HL-60/S4 treated with phorbol 12-myristate 13-acetate at 8.2 ng/mL for 4 days and 3 days (cell line): ENCODE results near the gene UBE2N.

Experiments
- in situ Hi-C: fragments of 300-500 bp; cut with MboI; formaldehyde crosslinking; loops from 2 replicates; pipeline ENCODE4 v1.15.0; 2022; ENCODE audit warnings: low sequenced_read_pairs

The UBE2N gene

GRCh38 chr12:93441617-93442410 lies at the start of gene UBE2N:
TSS of gene UBE2N (minus strand) at chr12:93441947. CDS start at chr12:93441884, 63 bp downstream.
- in situ Hi-C loops: no loop called here

- in situ Hi-C loops: no loop called here
These were observed 42.7 kb upstream of the UBE2N start for GRCh38 chr12:93484315-93484981.

GRCh38 chr12:93483151-93483807 lies 41.5 kb upstream of the UBE2N start:
- in situ Hi-C loops: no loop called here

DNA sequence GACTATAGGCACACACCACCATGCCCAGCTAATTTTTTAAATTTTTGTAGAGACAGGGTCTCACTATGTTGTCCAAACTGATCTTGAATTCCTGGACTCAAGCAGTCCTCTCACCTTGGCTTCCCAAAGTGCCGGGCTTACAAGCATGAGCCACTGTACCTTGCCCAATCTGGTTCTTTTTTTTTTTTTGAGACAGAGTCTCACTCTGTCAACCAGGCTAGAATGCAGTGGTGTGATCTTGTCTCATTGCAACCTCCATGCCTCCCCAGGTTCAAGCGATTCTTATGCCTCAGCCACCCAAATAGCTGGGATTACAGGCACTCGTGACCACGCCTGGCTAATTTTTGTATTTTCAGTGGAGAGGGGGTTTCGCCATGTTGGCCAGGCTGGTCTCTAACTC lies 41.0 kb upstream of the UBE2N start:
- in situ Hi-C loops: no loop called here

DNA sequence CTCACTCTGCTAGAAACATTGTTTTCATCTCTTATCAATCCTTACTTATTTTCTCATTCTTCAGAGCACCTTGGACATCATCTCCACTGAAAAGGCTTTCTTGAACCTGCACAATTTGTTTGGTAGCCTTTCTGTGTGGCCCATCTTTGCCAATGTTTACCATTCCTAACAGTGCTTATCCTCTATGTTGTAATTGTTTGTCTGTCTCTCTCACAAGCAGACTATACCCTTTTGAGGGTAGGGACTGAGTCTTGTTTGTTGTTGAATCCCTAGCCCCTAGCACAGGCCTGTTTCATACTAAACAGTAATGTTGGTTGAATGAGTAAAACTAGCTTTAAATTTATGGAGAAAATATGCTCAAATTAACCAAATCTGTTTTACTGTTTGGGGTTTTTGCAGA lies 34.8 kb upstream of the UBE2N start:
- in situ Hi-C loops: no loop called here

GRCh38 chr12:93469386-93469785 lies 27.6 kb upstream of the UBE2N start:
- in situ Hi-C loops: no loop called here

- in situ Hi-C loops: no loop called here
These were observed 26.2 kb upstream of the UBE2N start for GRCh38 chr12:93468008-93468371.

DNA sequence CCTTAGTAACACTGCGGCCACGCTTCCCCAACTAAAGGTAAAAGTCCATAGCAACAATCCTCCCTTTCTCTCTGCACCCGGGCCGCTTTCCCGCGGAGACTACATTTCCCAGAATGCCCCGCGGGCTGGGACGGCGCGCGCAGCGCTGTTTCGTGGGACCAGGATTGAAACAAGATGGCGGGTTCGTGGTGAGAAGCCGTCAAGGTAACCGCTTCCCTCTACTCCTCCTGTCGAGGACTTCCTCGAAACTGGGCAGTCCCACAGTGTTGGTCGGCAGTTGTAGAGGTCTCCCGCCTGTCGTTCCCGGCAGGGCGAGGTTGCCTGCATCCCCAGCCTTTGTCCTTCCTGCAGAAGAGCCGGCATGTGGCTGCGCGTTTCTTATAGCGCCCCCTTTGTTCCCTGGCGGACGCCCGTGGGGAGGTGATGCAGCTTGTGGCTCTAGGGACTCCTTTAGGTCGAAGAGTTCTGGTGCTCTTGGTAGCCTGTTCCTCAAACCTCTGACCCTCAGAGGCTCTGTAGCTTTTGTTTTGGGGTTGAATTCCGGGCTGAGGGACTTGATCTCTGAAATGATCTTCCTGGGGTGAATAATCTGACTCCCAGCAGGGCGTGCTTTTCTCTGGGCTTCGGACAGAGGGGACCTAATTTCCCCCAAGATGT lies 25.7 kb upstream of the UBE2N start, which contains the start of gene MRPL42:
Gene MRPL42, plus strand, starts transcription at position 164 of the 657 bp plus-strand sequence. CDS start 1,772 bp downstream, outside the sequence.
- in situ Hi-C loops: no loop called here

DNA sequence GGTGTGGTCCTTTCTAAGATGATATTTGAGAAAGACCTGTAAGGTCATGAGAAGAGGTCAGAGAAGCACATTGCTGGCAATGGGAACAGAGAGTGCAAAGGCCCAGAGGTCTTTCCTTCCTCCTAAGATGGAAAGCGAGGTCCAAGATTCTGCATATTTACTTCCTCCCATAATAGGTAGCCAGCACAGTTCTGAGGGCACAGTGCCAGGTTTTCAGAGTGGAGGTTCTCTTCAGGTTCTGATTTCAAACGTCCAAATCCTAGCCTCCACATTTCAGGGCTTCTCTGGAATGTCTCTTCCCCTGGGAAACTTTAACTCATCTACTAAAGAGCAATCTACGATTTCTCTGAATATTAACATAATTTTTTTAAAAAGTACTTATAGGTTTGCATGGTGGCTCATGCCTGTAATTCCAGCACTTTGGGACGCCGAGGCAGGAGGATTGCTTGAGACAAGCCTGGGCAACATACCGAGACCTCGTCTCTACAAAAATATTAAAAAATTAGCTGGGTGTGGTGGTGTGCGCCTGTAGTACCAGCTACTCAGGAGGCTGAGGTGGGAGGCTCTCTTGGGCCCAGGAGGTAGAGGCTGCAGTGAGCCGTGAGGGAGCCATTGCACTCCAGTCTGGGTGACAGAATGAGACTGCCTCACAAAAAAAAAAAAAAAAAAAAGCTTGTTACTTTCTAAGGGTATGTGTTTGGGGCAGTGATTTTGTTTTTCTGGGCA lies 25.0 kb upstream of the UBE2N start:
- in situ Hi-C loops: no loop called here

DNA sequence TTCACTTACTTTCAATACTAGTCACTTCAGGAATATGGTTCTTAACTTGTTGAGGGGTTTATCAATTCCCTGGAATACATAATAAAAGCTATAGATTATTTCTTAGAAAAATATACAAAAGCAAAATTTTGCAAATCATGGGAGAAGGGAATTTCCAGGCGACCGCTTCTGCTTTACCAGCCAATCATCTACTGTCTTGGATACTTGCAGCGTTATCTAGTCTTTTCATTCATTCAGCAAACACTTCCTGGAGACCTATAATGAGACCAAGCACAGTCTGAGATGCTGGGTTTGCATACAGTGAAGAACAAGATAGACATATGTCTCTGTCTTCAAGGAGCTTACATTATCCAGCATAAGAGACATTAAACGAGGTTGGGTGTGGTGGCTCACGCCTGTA lies 24.1 kb upstream of the UBE2N start:
- in situ Hi-C loops: no loop called here

GRCh38 chr12:93461503-93461902 lies 19.8 kb upstream of the UBE2N start:
- in situ Hi-C loops: no loop called here

DNA sequence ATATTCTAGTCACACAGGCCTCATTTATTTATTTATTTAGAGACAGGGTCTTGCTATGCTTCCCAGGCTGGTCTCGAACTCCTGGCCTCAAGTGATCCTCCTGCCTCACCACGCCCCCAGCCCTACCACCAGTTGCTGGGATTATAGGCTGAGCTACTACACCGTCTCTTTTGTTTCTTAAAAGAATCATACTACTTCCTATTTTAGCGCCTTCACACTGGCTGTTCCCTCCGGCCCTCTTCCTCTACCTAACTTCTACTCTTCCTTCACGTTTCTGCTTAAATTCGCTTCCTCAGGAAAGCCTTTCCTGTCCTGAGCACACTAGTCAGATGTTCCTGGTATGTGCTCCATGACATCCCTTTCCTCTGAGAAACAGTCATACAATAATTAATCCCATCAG lies 19.2 kb upstream of the UBE2N start:
- in situ Hi-C loops: no loop called here

DNA sequence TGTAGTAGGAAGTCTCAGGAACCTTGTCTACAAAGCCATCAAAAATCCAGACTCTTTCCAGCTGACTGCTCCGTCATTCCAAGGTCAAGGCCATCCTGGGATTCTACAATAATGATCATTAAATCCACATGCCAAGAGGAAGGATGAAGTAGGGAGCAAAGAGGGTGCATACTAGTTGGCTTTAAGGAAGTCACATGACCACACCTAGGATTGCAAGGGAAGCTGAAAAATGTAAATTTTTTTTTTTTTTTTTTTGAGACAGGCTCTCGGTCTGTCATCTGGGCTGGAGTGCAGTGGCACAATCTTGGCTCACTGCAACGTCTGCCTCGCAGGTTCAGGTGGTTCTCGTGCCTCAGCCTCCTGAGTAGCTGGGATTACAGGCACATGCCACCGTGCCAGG lies 18.3 kb upstream of the UBE2N start:
- in situ Hi-C loops: no loop called here

- in situ Hi-C loops: no loop called here
These were observed 17.4 kb upstream of the UBE2N start for GRCh38 chr12:93459097-93459496.

DNA sequence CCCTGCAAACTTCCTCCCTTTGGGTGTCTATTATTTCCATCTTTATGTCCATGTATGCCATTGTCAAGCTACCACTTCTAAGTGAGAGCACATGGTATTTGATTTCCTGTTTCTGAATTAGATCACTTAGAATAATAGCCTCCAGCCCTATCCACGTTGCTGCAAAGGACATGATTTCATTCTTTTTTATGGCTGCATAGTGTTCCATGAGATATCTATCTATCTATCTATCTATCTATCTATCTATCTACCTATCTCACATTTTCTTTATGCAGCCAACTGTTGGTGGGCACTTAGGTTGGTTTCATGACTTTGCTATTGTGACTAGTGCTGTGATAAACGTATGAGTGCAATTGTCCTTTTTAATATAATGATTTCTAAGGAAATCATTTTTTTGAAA lies 14.3 kb upstream of the UBE2N start:
- in situ Hi-C loops: no loop called here

- in situ Hi-C loops: no loop called here
These were observed 11.9 kb upstream of the UBE2N start for GRCh38 chr12:93453633-93454032.

DNA sequence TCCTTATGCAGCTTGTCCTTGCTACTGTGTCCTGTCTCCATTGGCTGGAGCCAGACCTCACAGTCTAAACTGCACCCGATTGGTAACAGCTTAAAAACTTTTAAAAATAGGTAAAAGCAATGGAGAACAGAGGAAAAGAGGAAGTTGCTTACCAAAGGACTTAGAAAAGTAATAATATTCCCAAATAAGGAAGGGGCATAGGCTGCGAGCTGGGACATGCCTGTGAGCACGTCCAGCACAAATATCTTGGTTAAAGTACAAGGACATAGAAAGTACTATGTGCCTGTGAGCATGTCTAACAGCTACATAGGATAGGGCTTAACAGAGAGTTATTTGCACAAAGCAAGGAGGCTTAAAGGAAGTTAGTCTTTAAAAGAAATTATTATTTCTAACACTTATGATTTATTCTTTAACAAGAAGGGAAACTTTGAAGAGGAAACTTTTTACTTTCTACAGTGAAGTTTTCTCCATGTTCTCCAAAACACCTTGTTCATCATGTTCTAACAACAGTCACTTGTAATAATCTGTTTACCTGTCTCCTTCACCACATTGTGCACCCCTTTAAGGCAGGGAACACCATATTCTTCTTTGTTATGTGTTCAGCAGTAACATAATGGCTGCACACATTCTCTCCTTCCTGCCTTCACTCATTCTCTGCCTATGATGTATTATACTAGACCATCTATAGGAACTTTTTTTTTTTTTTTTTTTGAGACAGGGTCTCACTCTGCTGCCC lies 9.8 kb upstream of the UBE2N start:
- in situ Hi-C loops: no loop called here

- in situ Hi-C loops: no loop called here
These were observed 7.5 kb upstream of the UBE2N start for GRCh38 chr12:93449277-93449676.

DNA sequence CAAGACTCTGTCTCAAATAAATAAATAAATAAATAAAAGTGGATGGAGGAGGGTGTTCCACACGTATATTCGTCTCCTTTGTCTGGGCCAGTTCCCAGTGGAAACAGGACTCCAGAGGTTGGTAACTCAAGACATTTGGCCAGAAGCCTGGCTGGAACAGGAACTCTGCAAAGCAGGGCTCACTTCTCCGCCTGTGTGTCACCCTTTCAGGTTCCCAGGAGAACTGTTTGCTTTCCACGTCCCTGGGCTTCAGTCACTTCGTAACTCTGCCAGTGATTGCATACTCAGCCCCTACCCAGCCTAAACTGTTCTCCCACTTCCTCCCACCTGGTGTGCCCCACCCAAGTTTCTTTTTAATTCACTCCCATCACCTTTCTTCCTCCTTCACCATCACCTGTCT lies 7.0 kb upstream of the UBE2N start:
- in situ Hi-C loops: no loop called here
